GM21390 (cell line): ENCODE results near the gene ELAVL4.

Experiments
- ATAC-seq: cut with Tn5 transposase; IDR thresholded peaks from one replicate; pipeline ENCODE4 v1.9.1; 2021; ENCODE audit not compliant: unreplicated experiment

Gene ELAVL4

GRCh38 chr1:50246869-50247268 lies 138.1 kb downstream of the ELAVL4 start:
- no peak for ATAC-seq

DNA sequence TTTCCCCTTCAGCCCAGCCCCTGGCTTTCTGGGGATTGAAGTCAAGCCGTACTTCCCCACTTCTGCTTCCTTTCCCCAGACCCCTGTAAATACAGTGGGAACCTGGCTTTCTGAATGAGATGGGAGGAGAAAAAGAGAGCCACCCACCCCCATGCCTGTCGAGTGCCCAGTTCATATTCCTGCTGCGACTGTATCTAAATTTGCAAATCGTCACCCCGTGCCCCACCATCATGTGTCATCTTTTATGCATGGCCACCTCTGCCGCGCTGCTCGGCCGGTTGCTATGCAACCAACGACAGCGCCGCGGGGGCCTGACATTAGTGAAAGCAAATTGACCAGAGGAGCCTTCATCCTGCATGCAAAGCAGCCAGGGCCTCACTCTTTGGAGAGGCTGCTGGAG lies 143.0 kb downstream of the ELAVL4 start:
- ATAC-seq, result peak; percentile 92

- no peak for ATAC-seq
Measured at GRCh38 chr1:50252196-50252595, 143.5 kb downstream of the ELAVL4 start.
